ENCODE data around the gene NFIX. TPM values are rescaled to one million over a fixed set of nuclear protein-coding genes. Genes with fewer than 3 reads are reported as not detected.

NFIX gene
- total and polyA plus RNA-seq, 2 of the 13 experiments (the other 11 are each of a cell fraction or from before 2014, with no cell fraction given): 3.4 to 5.4 TPM

GRCh38 chr19:12983542-12984142 is 11.6 kb upstream of the NFIX start (continued):
- no peak for TF ChIP-seq ZNF318 (CRISPR knock-in tag; IDR thresholded peaks at IDR 0.05)
- TF ChIP-seq ZNF280D (CRISPR knock-in tag; IDR thresholded peaks at IDR 0.05): no peak
- no peak for TF ChIP-seq SRY (CRISPR knock-in tag; IDR thresholded peaks at IDR 0.05)
- no peak for TF ChIP-seq POGZ (CRISPR knock-in tag; IDR thresholded peaks at IDR 0.05)
- TF ChIP-seq EP300 (IDR thresholded peaks at IDR 0.05; ENCODE audit: low read depth in 2 of 2, low read length in 2 of 2): peak; percentile 35 to 41; a peak in 2 of 4 replicates
- peak; percentile 12; the same call in 1 of the 2 replicates for TF ChIP-seq EP300 (CRISPR knock-in tag; IDR thresholded peaks at IDR 0.05; ENCODE audit: borderline replicate concordance)
- no peak for TF ChIP-seq NR0B2 (CRISPR knock-in tag; IDR thresholded peaks at IDR 0.05)
- no peak for TF ChIP-seq RAD51 (IDR thresholded peaks at IDR 0.05; ENCODE audit: borderline replicate concordance)
- no peak for TF ChIP-seq ZNF17 (CRISPR knock-in tag; IDR thresholded peaks at IDR 0.05)
- TF ChIP-seq TFDP1 (CRISPR knock-in tag; IDR thresholded peaks at IDR 0.05; ENCODE audit: borderline replicate concordance): no peak; the same call in 1 of the 2 replicates
- TF ChIP-seq ZNF138 (CRISPR knock-in tag; IDR thresholded peaks at IDR 0.05; ENCODE audit: low read depth): no peak
- no peak for TF ChIP-seq ZNF354B (CRISPR knock-in tag; IDR thresholded peaks at IDR 0.05)
- TF ChIP-seq ZFP82 (CRISPR knock-in tag; IDR thresholded peaks at IDR 0.05; ENCODE audit: borderline replicate concordance): peak; percentile 61; the same call in 1 of the 2 replicates
- TF ChIP-seq XBP1 (CRISPR knock-in tag; IDR thresholded peaks at IDR 0.05): no peak
- TF ChIP-seq MYNN (CRISPR knock-in tag; IDR thresholded peaks at IDR 0.05; ENCODE audit: low read depth): no peak
- TF ChIP-seq CREB1 (IDR thresholded peaks at IDR 0.05): peak; percentile 13; the same call in 1 of the 2 replicates
- TF ChIP-seq CREB1 (CRISPR knock-in tag; IDR thresholded peaks at IDR 0.05): no peak
- peak; percentile 83 for TF ChIP-seq TEAD3 (CRISPR knock-in tag; optimal IDR thresholded peaks at IDR 0.05; ENCODE audit: borderline replicate concordance)
